ENCODE measurements around the gene CYTH4. TPM values are rescaled to one million over a fixed set of nuclear protein-coding genes. Genes with fewer than 3 reads are reported as not detected.

The CYTH4 gene
- total and polyA plus RNA-seq, 2 experiments from 2014 or later = not detected

DNA sequence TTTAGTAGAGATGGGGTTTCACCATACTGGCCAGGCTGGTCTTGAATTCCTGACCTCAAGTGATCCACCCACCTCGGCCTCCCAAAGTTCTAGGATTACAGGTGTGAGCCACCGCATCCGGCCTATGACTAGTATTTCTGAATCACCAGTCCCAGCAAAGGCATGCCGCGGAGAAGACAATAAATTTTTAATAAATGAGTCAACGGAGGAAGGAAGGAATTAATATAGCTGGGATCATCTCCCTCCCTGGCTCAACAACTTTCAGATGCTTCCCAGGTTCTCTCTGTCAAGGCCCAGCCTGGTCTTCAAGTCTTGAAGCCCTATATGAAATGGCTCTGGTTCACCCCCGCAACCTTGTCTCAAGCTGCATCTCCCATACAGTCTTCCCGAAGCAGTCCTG lies 45.7 kb downstream of the CYTH4 start:
- H3K9me3 Mint-ChIP-seq = no peaks in the 10 kb centered on the region

More for the DNA sequence above, 45.7 kb downstream of the CYTH4 start:
- H3K4me3 Mint-ChIP-seq = no peak overlapping the region
- peaks cover 5% of the 10 kb centered on the region; the same call in 1 of the 2 replicates for H3F3A ChIP-seq (replicated peaks; ENCODE audit: low read depth)
- peaks cover 58% of the 10 kb centered on the region for H3K27me3 Mint-ChIP-seq (ENCODE audit: insufficient read depth, low read depth, poor library complexity)
- H3K79me2 ChIP-seq (replicated peaks; ENCODE audit: insufficient read depth) = no peaks in the 10 kb centered on the region
- no peak overlapping the region for H2AFZ ChIP-seq
- H3K4me1 ChIP-seq (ENCODE audit: insufficient read depth) = peaks cover 26% of the 10 kb centered on the region
- H3K27ac Mint-ChIP-seq = no peak overlapping the region
- H3K4me2 ChIP-seq = no peak overlapping the region
- no peaks in the 10 kb centered on the region for H4K20me1 ChIP-seq (replicated peaks; ENCODE audit: insufficient read depth)
- no peak for TF ChIP-seq EZH2phosphoT487 (IDR thresholded peaks at IDR 0.05; ENCODE audit: unreplicated experiment)
- no peak for TF ChIP-seq NANOG (IDR thresholded peaks at IDR 0.05; ENCODE audit: borderline replicate concordance)
- TF ChIP-seq, protein P1, sequence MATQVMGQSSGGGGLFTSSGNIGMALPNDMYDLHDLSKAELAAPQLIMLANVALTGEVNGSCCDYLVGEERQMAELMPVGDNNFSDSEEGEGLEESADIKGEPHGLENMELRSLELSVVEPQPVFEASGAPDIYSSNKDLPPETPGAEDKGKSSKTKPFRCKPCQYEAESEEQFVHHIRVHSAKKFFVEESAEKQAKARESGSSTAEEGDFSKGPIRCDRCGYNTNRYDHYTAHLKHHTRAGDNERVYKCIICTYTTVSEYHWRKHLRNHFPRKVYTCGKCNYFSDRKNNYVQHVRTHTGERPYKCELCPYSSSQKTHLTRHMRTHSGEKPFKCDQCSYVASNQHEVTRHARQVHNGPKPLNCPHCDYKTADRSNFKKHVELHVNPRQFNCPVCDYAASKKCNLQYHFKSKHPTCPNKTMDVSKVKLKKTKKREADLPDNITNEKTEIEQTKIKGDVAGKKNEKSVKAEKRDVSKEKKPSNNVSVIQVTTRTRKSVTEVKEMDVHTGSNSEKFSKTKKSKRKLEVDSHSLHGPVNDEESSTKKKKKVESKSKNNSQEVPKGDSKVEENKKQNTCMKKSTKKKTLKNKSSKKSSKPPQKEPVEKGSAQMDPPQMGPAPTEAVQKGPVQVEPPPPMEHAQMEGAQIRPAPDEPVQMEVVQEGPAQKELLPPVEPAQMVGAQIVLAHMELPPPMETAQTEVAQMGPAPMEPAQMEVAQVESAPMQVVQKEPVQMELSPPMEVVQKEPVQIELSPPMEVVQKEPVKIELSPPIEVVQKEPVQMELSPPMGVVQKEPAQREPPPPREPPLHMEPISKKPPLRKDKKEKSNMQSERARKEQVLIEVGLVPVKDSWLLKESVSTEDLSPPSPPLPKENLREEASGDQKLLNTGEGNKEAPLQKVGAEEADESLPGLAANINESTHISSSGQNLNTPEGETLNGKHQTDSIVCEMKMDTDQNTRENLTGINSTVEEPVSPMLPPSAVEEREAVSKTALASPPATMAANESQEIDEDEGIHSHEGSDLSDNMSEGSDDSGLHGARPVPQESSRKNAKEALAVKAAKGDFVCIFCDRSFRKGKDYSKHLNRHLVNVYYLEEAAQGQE (IDR thresholded peaks at IDR 0.05; ENCODE audit: unreplicated experiment) = no peak
- TF ChIP-seq, protein P2, sequence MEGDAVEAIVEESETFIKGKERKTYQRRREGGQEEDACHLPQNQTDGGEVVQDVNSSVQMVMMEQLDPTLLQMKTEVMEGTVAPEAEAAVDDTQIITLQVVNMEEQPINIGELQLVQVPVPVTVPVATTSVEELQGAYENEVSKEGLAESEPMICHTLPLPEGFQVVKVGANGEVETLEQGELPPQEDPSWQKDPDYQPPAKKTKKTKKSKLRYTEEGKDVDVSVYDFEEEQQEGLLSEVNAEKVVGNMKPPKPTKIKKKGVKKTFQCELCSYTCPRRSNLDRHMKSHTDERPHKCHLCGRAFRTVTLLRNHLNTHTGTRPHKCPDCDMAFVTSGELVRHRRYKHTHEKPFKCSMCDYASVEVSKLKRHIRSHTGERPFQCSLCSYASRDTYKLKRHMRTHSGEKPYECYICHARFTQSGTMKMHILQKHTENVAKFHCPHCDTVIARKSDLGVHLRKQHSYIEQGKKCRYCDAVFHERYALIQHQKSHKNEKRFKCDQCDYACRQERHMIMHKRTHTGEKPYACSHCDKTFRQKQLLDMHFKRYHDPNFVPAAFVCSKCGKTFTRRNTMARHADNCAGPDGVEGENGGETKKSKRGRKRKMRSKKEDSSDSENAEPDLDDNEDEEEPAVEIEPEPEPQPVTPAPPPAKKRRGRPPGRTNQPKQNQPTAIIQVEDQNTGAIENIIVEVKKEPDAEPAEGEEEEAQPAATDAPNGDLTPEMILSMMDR (conservative IDR thresholded peaks at IDR 0.05; ENCODE audit: low read depth in 2 of 2) = no peak
- TF ChIP-seq ZNF114 (CRISPR knock-in tag; IDR thresholded peaks at IDR 0.05) = no peak
- TF ChIP-seq, protein P3, sequence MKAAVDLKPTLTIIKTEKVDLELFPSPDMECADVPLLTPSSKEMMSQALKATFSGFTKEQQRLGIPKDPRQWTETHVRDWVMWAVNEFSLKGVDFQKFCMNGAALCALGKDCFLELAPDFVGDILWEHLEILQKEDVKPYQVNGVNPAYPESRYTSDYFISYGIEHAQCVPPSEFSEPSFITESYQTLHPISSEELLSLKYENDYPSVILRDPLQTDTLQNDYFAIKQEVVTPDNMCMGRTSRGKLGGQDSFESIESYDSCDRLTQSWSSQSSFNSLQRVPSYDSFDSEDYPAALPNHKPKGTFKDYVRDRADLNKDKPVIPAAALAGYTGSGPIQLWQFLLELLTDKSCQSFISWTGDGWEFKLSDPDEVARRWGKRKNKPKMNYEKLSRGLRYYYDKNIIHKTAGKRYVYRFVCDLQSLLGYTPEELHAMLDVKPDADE (IDR thresholded peaks at IDR 0.05) = no peak
- TF ChIP-seq, protein P4, sequence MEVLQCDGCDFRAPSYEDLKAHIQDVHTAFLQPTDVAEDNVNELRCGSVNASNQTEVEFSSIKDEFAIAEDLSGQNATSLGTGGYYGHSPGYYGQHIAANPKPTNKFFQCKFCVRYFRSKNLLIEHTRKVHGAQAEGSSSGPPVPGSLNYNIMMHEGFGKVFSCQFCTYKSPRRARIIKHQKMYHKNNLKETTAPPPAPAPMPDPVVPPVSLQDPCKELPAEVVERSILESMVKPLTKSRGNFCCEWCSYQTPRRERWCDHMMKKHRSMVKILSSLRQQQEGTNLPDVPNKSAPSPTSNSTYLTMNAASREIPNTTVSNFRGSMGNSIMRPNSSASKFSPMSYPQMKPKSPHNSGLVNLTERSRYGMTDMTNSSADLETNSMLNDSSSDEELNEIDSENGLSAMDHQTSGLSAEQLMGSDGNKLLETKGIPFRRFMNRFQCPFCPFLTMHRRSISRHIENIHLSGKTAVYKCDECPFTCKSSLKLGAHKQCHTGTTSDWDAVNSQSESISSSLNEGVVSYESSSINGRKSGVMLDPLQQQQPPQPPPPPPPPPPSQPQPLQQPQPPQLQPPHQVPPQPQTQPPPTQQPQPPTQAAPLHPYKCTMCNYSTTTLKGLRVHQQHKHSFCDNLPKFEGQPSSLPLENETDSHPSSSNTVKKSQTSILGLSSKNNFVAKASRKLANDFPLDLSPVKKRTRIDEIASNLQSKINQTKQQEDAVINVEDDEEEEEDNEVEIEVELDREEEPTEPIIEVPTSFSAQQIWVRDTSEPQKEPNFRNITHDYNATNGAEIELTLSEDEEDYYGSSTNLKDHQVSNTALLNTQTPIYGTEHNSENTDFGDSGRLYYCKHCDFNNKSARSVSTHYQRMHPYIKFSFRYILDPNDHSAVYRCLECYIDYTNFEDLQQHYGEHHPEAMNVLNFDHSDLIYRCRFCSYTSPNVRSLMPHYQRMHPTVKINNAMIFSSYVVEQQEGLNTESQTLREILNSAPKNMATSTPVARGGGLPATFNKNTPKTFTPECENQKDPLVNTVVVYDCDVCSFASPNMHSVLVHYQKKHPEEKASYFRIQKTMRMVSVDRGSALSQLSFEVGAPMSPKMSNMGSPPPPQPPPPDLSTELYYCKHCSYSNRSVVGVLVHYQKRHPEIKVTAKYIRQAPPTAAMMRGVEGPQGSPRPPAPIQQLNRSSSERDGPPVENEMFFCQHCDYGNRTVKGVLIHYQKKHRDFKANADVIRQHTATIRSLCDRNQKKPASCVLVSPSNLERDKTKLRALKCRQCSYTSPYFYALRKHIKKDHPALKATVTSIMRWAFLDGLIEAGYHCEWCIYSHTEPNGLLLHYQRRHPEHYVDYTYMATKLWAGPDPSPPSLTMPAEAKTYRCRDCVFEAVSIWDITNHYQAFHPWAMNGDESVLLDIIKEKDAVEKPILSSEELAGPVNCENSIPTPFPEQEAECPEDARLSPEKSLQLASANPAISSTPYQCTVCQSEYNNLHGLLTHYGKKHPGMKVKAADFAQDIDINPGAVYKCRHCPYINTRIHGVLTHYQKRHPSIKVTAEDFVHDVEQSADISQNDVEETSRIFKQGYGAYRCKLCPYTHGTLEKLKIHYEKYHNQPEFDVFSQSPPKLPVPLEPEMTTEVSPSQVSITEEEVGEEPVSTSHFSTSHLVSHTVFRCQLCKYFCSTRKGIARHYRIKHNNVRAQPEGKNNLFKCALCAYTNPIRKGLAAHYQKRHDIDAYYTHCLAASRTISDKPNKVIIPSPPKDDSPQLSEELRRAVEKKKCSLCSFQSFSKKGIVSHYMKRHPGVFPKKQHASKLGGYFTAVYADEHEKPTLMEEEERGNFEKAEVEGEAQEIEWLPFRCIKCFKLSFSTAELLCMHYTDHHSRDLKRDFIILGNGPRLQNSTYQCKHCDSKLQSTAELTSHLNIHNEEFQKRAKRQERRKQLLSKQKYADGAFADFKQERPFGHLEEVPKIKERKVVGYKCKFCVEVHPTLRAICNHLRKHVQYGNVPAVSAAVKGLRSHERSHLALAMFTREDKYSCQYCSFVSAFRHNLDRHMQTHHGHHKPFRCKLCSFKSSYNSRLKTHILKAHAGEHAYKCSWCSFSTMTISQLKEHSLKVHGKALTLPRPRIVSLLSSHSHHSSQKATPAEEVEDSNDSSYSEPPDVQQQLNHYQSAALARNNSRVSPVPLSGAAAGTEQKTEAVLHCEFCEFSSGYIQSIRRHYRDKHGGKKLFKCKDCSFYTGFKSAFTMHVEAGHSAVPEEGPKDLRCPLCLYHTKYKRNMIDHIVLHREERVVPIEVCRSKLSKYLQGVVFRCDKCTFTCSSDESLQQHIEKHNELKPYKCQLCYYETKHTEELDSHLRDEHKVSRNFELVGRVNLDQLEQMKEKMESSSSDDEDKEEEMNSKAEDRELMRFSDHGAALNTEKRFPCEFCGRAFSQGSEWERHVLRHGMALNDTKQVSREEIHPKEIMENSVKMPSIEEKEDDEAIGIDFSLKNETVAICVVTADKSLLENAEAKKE (CRISPR knock-in tag; IDR thresholded peaks at IDR 0.05) = no peak
- TF ChIP-seq ZNF331 (CRISPR knock-in tag; IDR thresholded peaks at IDR 0.05; ENCODE audit: low read depth) = no peak
- no peak for TF ChIP-seq STAT1 (IDR thresholded peaks at IDR 0.05; ENCODE audit: unreplicated experiment)
- no peak for TF ChIP-seq JUNB (IDR thresholded peaks at IDR 0.05; ENCODE audit: unreplicated experiment)
- no peak overlapping the region for H3K4me3 ChIP-seq
- H3K36me3 Mint-ChIP-seq (ENCODE audit: low read depth) = no peaks in the 10 kb centered on the region
- no peak overlapping the region for H3K27ac ChIP-seq (ENCODE audit: low read depth)
- H3K27me3 ChIP-seq (ENCODE audit: insufficient read depth) = peaks cover 36% of the 10 kb centered on the region
- no peaks in the 10 kb centered on the region for H3K36me3 ChIP-seq (ENCODE audit: insufficient read depth)
- H3K9me2 ChIP-seq (ENCODE audit: insufficient read depth) = no peaks in the 10 kb centered on the region
- peaks cover 32% of the 10 kb centered on the region for H3K4me1 Mint-ChIP-seq
- no peak for ATAC-seq
- no peak for DNase-seq (ENCODE audit: low spot score)

Data from GM23338 (cell line).